GM12878 (cell line): ENCODE measurements around the gene FBN3. TPM values are rescaled to one million over a fixed set of nuclear protein-coding genes. Genes with fewer than 3 reads are reported as not detected.

Source experiments
- ATAC-seq: fragments of 200-7000 bp; cut with Tn5 transposase; 3 replicates; pipeline ENCODE4 v1.9.1; 2020; ENCODE audit warnings: mild to moderate bottlenecking, moderate library complexity
- BruUV-seq: library from RNA; stranded (reverse); fragments of 400-500 nt; replicated peaks from 2 replicates; lab custom pipeline; 2021; lab: Mats Ljungman, UMichigan
- CTCF ChIA-PET: fragments of 300-600 bp; sonication (Branson Sonifier 250); formaldehyde crosslinking; extraction: SDS; loops from one replicate; lab custom pipeline; 2021; ENCODE audit warnings: inconsistent platforms; lab: Yijun Ruan, JAX
- POLR2A ChIA-PET: fragments of 350-600 bp; formaldehyde crosslinking; extraction: SDS; loops from one replicate; lab custom pipeline; 2021; ENCODE audit warnings: inconsistent platforms; lab: Charles Lee
- RAD21 ChIA-PET: fragments of 300-600 bp; sonication (Branson Sonifier 250); formaldehyde crosslinking; loops from one replicate; lab custom pipeline; 2023; ENCODE audit warnings: antibody characterized with exemption; ENCODE audit not compliant: unreplicated experiment; lab: Charles Lee
- SMC1A ChIA-PET: fragments of 300-600 bp; sonication (Branson Sonifier 250); formaldehyde crosslinking; loops from one replicate; lab custom pipeline; 2023; ENCODE audit not compliant: unreplicated experiment, uncharacterized antibody; lab: Charles Lee
- DNase-seq: peaks from one replicate; pipeline ENCODE4 v3.0.0-alpha.2; 2011; ENCODE audit warnings: low read depth, low spot score
- FAIRE-seq: peaks from 3 replicates; lab custom pipeline; 2011; peaks lifted over from hg19 to GRCh38; lab: Jason Lieb, UNC
- H2AFZ ChIP-seq: 2 replicates; pipeline ENCODE4 v1.6.0; 2011; ENCODE audit warnings: low read depth, low read length, control low read depth; ENCODE audit not compliant: control insufficient read depth
- H3K27ac ChIP-seq: 2 replicates; pipeline ENCODE4 v1.5.1; 2011; ENCODE audit warnings: control low read depth; ENCODE audit not compliant: control insufficient read depth, insufficient read depth
- H3K27me3 ChIP-seq, 2 experiments: replicated peaks in 1 of 2; 2 replicates each; pipeline versions ENCODE4 v1.6.0 to v1.6.1; 2011; ENCODE audit warnings: low read length in 1 of 2; ENCODE audit not compliant: control insufficient read depth in 2 of 2, insufficient read depth in 2 of 2
- H3K36me3 ChIP-seq, 2 experiments: 2 replicates each; pipeline ENCODE4 v1.5.1; 2011; ENCODE audit warnings: low read length in 1 of 2; ENCODE audit not compliant: control insufficient read depth in 2 of 2, insufficient read depth in 2 of 2
- H3K4me1 ChIP-seq: 2 replicates; pipeline ENCODE4 v1.6.1; 2011; ENCODE audit warnings: mild to moderate bottlenecking, low read length, moderate library complexity, mixed read lengths; ENCODE audit not compliant: control insufficient read depth, insufficient read depth
- H3K4me2 ChIP-seq: 2 replicates; pipeline ENCODE4 v1.6.0; 2011; ENCODE audit warnings: control low read depth; ENCODE audit not compliant: control insufficient read depth, insufficient read depth
- H3K4me3 ChIP-seq: fragments of 200-600 bp; sonication (generic); 2 replicates; pipeline ENCODE4 v1.5.1; 2016
- H3K79me2 ChIP-seq: 2 replicates; pipeline ENCODE4 v1.6.0; 2011; ENCODE audit warnings: low read length; ENCODE audit not compliant: control insufficient read depth, insufficient read depth
- H3K9ac ChIP-seq: 2 replicates; pipeline ENCODE4 v1.8.0; 2011; ENCODE audit warnings: low read length, control low read depth, mixed read lengths; ENCODE audit not compliant: control insufficient read depth, insufficient read depth
- H3K9me3 ChIP-seq: replicated peaks from 3 replicates; pipeline ENCODE4 v1.5.1; 2011; ENCODE audit warnings: mild to moderate bottlenecking, low read length; ENCODE audit not compliant: control insufficient read depth, insufficient read depth
- H4K20me1 ChIP-seq: 2 replicates; pipeline ENCODE4 v1.6.0; 2011; ENCODE audit not compliant: control insufficient read depth, insufficient read depth
- BACH1 ChIP-seq: fragments of 450-650 bp; IDR thresholded peaks from 2 replicates; pipeline ENCODE4 v1.6.1; 2017; ENCODE audit warnings: mild to moderate bottlenecking, borderline replicate concordance
- CBX3 ChIP-seq: fragments of 200-600 bp; sonication (generic); IDR thresholded peaks from 2 replicates; pipeline ENCODE4 v1.6.1; 2016; ENCODE audit warnings: low read depth, borderline replicate concordance
- CEBPB ChIP-seq, 2 experiments: fragments of 150-350 bp in 1 of 2; IDR thresholded peaks; 2 replicates each; pipeline ENCODE4 v1.6.1; 2012 to 2014; ENCODE audit warnings: low read depth in 2 of 2, low read length in 2 of 2, borderline replicate concordance in 1 of 2, inconsistent platforms in 1 of 2
- CREM ChIP-seq: IDR thresholded peaks from 2 replicates; pipeline ENCODE4 v1.6.1; 2014; ENCODE audit warnings: antibody characterized with exemption, low read depth
- EED ChIP-seq: sonication (generic); IDR thresholded peaks from 2 replicates; pipeline ENCODE4 v1.6.1; 2016; ENCODE audit warnings: antibody characterized with exemption, low read depth
- ESRRA ChIP-seq: IDR thresholded peaks from 2 replicates; pipeline ENCODE4 v1.6.1; 2012; ENCODE audit warnings: mild to moderate bottlenecking, low read length, improper control_type of control experiment
- MEF2A ChIP-seq: IDR thresholded peaks from 2 replicates; pipeline ENCODE4 v1.6.1; 2011; ENCODE audit warnings: low read depth, mild to moderate bottlenecking, low read length, moderate library complexity; ENCODE audit not compliant: insufficient read depth
- NBN ChIP-seq: fragments of 450-650 bp; IDR thresholded peaks from 2 replicates; pipeline ENCODE4 v1.6.1; 2016
- NR2C1 ChIP-seq: fragments of 450-650 bp; IDR thresholded peaks from 2 replicates; pipeline ENCODE4 v1.6.1; 2017; ENCODE audit warnings: antibody characterized with exemption, mild to moderate bottlenecking, moderate library complexity
- POLR2AphosphoS2 ChIP-seq: IDR thresholded peaks from 2 replicates; pipeline ENCODE4 v1.6.1; 2011; ENCODE audit warnings: low read depth, mild to moderate bottlenecking, low read length, improper control_type of control experiment, moderate library complexity
- PRDM15 ChIP-seq: fragments of 450-650 bp; formaldehyde crosslinking; IDR thresholded peaks from 2 replicates; pipeline ENCODE4 v1.4.0; 2020; ENCODE audit warnings: mild to moderate bottlenecking, moderate library complexity
- RBBP5 ChIP-seq: fragments of 200-600 bp; sonication (generic); conservative IDR thresholded peaks from 2 replicates; pipeline ENCODE4 v1.6.1; 2016
- RELB ChIP-seq: fragments of 450-650 bp; IDR thresholded peaks from 2 replicates; pipeline ENCODE4 v1.6.1; 2017; ENCODE audit warnings: low read depth, mild to moderate bottlenecking, moderate library complexity
- ZNF217 ChIP-seq: fragments of 450-650 bp; IDR thresholded peaks from 2 replicates; pipeline ENCODE4 v1.6.1; 2017; ENCODE audit warnings: antibody characterized with exemption, mild to moderate bottlenecking
- ZSCAN29 ChIP-seq: fragments of 450-650 bp; IDR thresholded peaks from 2 replicates; pipeline ENCODE4 v1.6.1; 2017; ENCODE audit warnings: mild to moderate bottlenecking, moderate library complexity
- WGBS: methylation state at CpG from one replicate; pipeline ENCODE4 v1.1.6; 2016; ENCODE audit warnings: low lambda C conversion rate; ENCODE audit not compliant: insufficient replicate concordance, insufficient coverage; ENCODE audit errors: missing lambda C conversion rate; 5-methylcytosine and 5-hydroxymethylcytosine counted together
- in situ Hi-C: fragments of 300-500 bp; cut with MboI; formaldehyde crosslinking; loops from 9 replicates; pipeline ENCODE4 v1.14.3; 2018; ENCODE audit warnings: mixed read lengths
- intact Hi-C: fragments of 100-400 bp; cut with micrococcal nuclease; formaldehyde crosslinking; loops from one replicate; pipeline ENCODE4 v1.14.2; 2022; ENCODE audit not compliant: unreplicated experiment
- polyA plus RNA-seq, 11 experiments: library from polyadenylated mRNA; depleted of rRNA in 4 of 11; unstranded in 6 of 11; stranded (reverse) in 5 of 11; fragments of >200 nt; fragmentation: Nextera tagmentation in 4 of 11; fragmentation: Illumina TruSeq in 1 of 11; extraction: Ambion mirVana in 4 of 11; extraction: Trizol in 1 of 11; gene quantifications; 1 replicate in 1 of 11; 2 replicates in 10 of 11; pipeline versions ENCODE4 v1.2.1 to v1.2.3, GENCODE V29; 2011 to 2016; ENCODE audit warnings: inconsistent platforms in 2 of 11, missing spikeins in 2 of 11, low read depth in 1 of 11
- total RNA-seq, 4 experiments: library from RNA; depleted of rRNA in 3 of 4; stranded (reverse); fragments of >200 nt in 3 of 4; fragmentation: Illumina TruSeq in 1 of 4; extraction: Trizol in 1 of 4; gene quantifications; 2 replicates each; pipeline versions ENCODE4 v1.2.1 to v1.2.3, GENCODE V29; 2013 to 2021
- TF ChIP-seq, protein P1 (sequence below): fragments of 450-650 bp; IDR thresholded peaks from 2 replicates; pipeline ENCODE4 v1.6.1; 2016; ENCODE audit warnings: mild to moderate bottlenecking
- TF ChIP-seq, protein P2 (sequence below): IDR thresholded peaks from 2 replicates; pipeline ENCODE4 v1.6.1; 2012; ENCODE audit warnings: low read depth, low read length, improper control_type of control experiment

FBN3 gene
- total and polyA plus RNA-seq, 10 of the 15 experiments (the other 5 are each of a cell fraction or from before 2014, with no cell fraction given): 0.05 TPM; not detected in 9

GRCh38 chr19:8168537-8168936 is 19.1 kb upstream of the FBN3 start:
- H3K27ac ChIP-seq: no peak overlapping the region
- no peaks in the 10 kb centered on the region for H3K36me3 ChIP-seq
- H2AFZ ChIP-seq: no peak overlapping the region
- no peak overlapping the region for H3K9ac ChIP-seq
- ChIA-PET SMC1A (no interaction called here), POLR2A (no interaction called here), CTCF (no interaction called here), RAD21 (no interaction called here)
- no peak overlapping the region for H3K4me2 ChIP-seq
- H3K27me3 ChIP-seq: no peaks in the 10 kb centered on the region
- 80% methylated on average over 6 of the region's 7 CpGs for WGBS
- no peaks in the 10 kb centered on the region for H3K4me1 ChIP-seq
- H3K9me3 ChIP-seq: no peaks in the 10 kb centered on the region
- H3K4me3 ChIP-seq: no peak overlapping the region
- in situ Hi-C loops: no loop called here
- DNase-seq: no peak
- no peak for ATAC-seq
- H4K20me1 ChIP-seq: no peaks in the 10 kb centered on the region
- TF ChIP-seq RBBP5 (no peak), NBN (no peak), POLR2AphosphoS2 (no peak), CREM (no peak), ESRRA (no peak), BACH1 (no peak), ZSCAN29 (no peak), PRDM15 (no peak), NR2C1 (no peak), ZNF217 (no peak), RELB (no peak), CBX3 (no peak), CEBPB (IDR thresholded peaks at IDR 0.05; ENCODE audit: borderline replicate concordance in 1 of 2, low read depth in 2 of 2, low read length in 2 of 2) (no peak), EED (no peak), MEF2A (no peak)
- TF ChIP-seq, protein P1, sequence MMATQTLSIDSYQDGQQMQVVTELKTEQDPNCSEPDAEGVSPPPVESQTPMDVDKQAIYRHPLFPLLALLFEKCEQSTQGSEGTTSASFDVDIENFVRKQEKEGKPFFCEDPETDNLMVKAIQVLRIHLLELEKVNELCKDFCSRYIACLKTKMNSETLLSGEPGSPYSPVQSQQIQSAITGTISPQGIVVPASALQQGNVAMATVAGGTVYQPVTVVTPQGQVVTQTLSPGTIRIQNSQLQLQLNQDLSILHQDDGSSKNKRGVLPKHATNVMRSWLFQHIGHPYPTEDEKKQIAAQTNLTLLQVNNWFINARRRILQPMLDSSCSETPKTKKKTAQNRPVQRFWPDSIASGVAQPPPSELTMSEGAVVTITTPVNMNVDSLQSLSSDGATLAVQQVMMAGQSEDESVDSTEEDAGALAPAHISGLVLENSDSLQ: no peak
- TF ChIP-seq, protein P2, sequence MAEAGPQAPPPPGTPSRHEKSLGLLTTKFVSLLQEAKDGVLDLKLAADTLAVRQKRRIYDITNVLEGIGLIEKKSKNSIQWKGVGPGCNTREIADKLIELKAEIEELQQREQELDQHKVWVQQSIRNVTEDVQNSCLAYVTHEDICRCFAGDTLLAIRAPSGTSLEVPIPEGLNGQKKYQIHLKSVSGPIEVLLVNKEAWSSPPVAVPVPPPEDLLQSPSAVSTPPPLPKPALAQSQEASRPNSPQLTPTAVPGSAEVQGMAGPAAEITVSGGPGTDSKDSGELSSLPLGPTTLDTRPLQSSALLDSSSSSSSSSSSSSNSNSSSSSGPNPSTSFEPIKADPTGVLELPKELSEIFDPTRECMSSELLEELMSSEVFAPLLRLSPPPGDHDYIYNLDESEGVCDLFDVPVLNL: no peak
- BruUV-seq: no TSS peak
- intact Hi-C loops: no loop called here
- H3K79me2 ChIP-seq: no peaks in the 10 kb centered on the region
- FAIRE-seq: no peak
